A549 (cell line): ENCODE data around the gene OR5AR1.

Experiments used
- BHLHE40 ChIP-seq: IDR thresholded peaks from 2 replicates; pipeline ENCODE4 v1.6.1; 2012; ENCODE audit warnings: low read depth, low read length, inconsistent platforms
- CBX8 ChIP-seq: fragments of 200-600 bp; sonication (generic); IDR thresholded peaks from 2 replicates; pipeline ENCODE4 v1.6.1; 2016
- EP300 ChIP-seq, 2 experiments: fragments of >200 bp; sonication (Bioruptor Twin); formaldehyde crosslinking; IDR thresholded peaks; 2 replicates in 1 of 2; 3 replicates in 1 of 2; pipeline ENCODE4 v1.6.1; 2016 to 2017
- PHF8 ChIP-seq: fragments of 200-600 bp; sonication (generic); IDR thresholded peaks from 2 replicates; pipeline ENCODE4 v1.6.1; 2016; ENCODE audit warnings: low read depth, mild to moderate bottlenecking, antibody characterized with exemption, moderate library complexity, borderline replicate concordance
- POLR2A ChIP-seq: IDR thresholded peaks from 2 replicates; pipeline ENCODE4 v1.6.1; 2012; ENCODE audit warnings: mild to moderate bottlenecking, low read length
- SMC3 ChIP-seq: fragments of >200 bp; sonication (Bioruptor Twin); formaldehyde crosslinking; IDR thresholded peaks from 3 replicates; pipeline ENCODE4 v1.6.1; 2018; ENCODE audit warnings: inconsistent platforms
- ZNF302 ChIP-seq: fragments of 250-450 bp; sonication (Bioruptor Pico); IDR thresholded peaks from 2 replicates; pipeline ENCODE4 v1.9.0; 2021; ENCODE audit warnings: inconsistent platforms, mild to moderate bottlenecking, moderate library complexity
- ZSCAN20 ChIP-seq: fragments of 250-450 bp; sonication (Bioruptor Pico); IDR thresholded peaks from 2 replicates; pipeline ENCODE4 v1.8.0; 2022; ENCODE audit warnings: mild to moderate bottlenecking, moderate library complexity
- TF ChIP-seq, protein P1 (sequence below): fragments of >200 bp; sonication (Bioruptor Twin); formaldehyde crosslinking; IDR thresholded peaks from 3 replicates; pipeline ENCODE4 v1.5.1; 2016
- TF ChIP-seq, protein P2 (sequence below): fragments of 200-600 bp; sonication (generic); IDR thresholded peaks from 2 replicates; pipeline ENCODE4 v1.6.1; 2016; ENCODE audit warnings: antibody characterized with exemption, mild to moderate bottlenecking, moderate library complexity
- TF ChIP-seq, protein P3 (sequence below): IDR thresholded peaks from 2 replicates; pipeline ENCODE4 v1.6.1; 2012
- TF ChIP-seq, protein P4 (sequence below): IDR thresholded peaks from 2 replicates; pipeline ENCODE4 v1.6.1; 2012; ENCODE audit warnings: low read depth, borderline replicate concordance

DNA sequence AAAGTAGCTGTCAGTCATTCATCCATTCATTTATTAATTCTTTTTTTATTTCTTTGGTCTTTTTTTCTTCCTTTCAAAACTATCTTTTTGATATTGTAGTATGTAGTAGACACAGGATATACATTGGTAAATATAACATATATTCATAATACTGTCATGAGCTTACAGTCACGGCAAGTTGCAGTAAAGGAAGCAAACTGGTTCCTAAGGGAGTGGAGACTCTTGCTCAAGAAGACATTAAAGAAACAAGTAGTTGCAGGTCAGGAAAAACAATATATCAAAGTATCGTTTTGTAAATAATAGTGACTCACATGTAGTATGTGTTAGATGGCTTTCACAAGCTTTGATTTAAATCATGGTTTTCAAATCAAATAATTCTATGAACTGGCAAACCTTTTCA is 7.5 kb downstream of the OR5AR1 start:
- TF ChIP-seq POLR2A = no peak
- TF ChIP-seq, protein P1, sequence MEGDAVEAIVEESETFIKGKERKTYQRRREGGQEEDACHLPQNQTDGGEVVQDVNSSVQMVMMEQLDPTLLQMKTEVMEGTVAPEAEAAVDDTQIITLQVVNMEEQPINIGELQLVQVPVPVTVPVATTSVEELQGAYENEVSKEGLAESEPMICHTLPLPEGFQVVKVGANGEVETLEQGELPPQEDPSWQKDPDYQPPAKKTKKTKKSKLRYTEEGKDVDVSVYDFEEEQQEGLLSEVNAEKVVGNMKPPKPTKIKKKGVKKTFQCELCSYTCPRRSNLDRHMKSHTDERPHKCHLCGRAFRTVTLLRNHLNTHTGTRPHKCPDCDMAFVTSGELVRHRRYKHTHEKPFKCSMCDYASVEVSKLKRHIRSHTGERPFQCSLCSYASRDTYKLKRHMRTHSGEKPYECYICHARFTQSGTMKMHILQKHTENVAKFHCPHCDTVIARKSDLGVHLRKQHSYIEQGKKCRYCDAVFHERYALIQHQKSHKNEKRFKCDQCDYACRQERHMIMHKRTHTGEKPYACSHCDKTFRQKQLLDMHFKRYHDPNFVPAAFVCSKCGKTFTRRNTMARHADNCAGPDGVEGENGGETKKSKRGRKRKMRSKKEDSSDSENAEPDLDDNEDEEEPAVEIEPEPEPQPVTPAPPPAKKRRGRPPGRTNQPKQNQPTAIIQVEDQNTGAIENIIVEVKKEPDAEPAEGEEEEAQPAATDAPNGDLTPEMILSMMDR = no peak
- TF ChIP-seq, protein P2, sequence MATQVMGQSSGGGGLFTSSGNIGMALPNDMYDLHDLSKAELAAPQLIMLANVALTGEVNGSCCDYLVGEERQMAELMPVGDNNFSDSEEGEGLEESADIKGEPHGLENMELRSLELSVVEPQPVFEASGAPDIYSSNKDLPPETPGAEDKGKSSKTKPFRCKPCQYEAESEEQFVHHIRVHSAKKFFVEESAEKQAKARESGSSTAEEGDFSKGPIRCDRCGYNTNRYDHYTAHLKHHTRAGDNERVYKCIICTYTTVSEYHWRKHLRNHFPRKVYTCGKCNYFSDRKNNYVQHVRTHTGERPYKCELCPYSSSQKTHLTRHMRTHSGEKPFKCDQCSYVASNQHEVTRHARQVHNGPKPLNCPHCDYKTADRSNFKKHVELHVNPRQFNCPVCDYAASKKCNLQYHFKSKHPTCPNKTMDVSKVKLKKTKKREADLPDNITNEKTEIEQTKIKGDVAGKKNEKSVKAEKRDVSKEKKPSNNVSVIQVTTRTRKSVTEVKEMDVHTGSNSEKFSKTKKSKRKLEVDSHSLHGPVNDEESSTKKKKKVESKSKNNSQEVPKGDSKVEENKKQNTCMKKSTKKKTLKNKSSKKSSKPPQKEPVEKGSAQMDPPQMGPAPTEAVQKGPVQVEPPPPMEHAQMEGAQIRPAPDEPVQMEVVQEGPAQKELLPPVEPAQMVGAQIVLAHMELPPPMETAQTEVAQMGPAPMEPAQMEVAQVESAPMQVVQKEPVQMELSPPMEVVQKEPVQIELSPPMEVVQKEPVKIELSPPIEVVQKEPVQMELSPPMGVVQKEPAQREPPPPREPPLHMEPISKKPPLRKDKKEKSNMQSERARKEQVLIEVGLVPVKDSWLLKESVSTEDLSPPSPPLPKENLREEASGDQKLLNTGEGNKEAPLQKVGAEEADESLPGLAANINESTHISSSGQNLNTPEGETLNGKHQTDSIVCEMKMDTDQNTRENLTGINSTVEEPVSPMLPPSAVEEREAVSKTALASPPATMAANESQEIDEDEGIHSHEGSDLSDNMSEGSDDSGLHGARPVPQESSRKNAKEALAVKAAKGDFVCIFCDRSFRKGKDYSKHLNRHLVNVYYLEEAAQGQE = no peak
- TF ChIP-seq BHLHE40 = no peak
- no peak for TF ChIP-seq EP300 (IDR thresholded peaks at IDR 0.05)
- TF ChIP-seq SMC3 = no peak
- TF ChIP-seq CBX8 = no peak
- TF ChIP-seq, protein P3, sequence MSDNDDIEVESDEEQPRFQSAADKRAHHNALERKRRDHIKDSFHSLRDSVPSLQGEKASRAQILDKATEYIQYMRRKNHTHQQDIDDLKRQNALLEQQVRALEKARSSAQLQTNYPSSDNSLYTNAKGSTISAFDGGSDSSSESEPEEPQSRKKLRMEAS = no peak
- TF ChIP-seq PHF8 = no peak
- TF ChIP-seq ZNF302 (CRISPR knock-in tag) = no peak
- TF ChIP-seq, protein P4, sequence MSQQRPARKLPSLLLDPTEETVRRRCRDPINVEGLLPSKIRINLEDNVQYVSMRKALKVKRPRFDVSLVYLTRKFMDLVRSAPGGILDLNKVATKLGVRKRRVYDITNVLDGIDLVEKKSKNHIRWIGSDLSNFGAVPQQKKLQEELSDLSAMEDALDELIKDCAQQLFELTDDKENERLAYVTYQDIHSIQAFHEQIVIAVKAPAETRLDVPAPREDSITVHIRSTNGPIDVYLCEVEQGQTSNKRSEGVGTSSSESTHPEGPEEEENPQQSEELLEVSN = no peak
- no peak for TF ChIP-seq ZSCAN20
